H1 (cell line): ENCODE measurements around the gene RWDD3. TPM values are rescaled to one million over a fixed set of nuclear protein-coding genes. Genes with fewer than 3 reads are reported as not detected.

Experiments
- FOSL1 ChIP-seq: IDR thresholded peaks from 2 replicates; pipeline ENCODE4 v1.6.1; 2011; ENCODE audit warnings: mild to moderate bottlenecking, low read depth, low read length, moderate library complexity; ENCODE audit not compliant: insufficient read depth
- TAF1 ChIP-seq: IDR thresholded peaks from 2 replicates; pipeline ENCODE4 v1.6.1; 2011; ENCODE audit warnings: mild to moderate bottlenecking, low read depth, low read length
- polyA plus RNA-seq, 7 experiments: library from polyadenylated mRNA; depleted of rRNA in 3 of 7; stranded (reverse) in 5 of 7; unstranded in 2 of 7; fragments of >200 nt in 5 of 7; fragments of 200-250 nt in 2 of 7; gene quantifications; 1 replicate in 5 of 7; 2 replicates in 1 of 7; 4 replicates in 1 of 7; pipeline versions ENCODE4 v1.2.1 to v1.2.3, GENCODE V29; 2011 to 2013; ENCODE audit warnings: missing spikeins in 2 of 7, mixed read lengths in 2 of 7
- total RNA-seq: library from RNA; stranded (reverse); fragmentation: NEBNext Ultra II Directional; extraction: Animal tissue kit (Norgen Biotek cat#: 25700); gene quantifications from 2 replicates; pipeline ENCODE4 v1.2.1, GENCODE V29; 2021

The RWDD3 gene
- total and polyA plus RNA-seq, 2 of the 8 experiments (the other 6 are each of a cell fraction or from before 2014, with no cell fraction given), result 7.9 to 14.5 TPM

- TF ChIP-seq TAF1 (no peak), FOSL1 (no peak)
- TF ChIP-seq, all 59 proteins: peak for 0
Observed at GRCh38 chr1:95186149-95186548, 47.9 kb upstream of the RWDD3 start (continued).
